ENCODE results near the gene AUTS2. TPM values are rescaled to one million over a fixed set of nuclear protein-coding genes. Genes with fewer than 3 reads are reported as not detected.

Gene AUTS2
- total and polyA plus RNA-seq, 2 of the 8 experiments (the other 6 are each of a cell fraction or from before 2014, with no cell fraction given), result 25.9 to 101 TPM

DNA sequence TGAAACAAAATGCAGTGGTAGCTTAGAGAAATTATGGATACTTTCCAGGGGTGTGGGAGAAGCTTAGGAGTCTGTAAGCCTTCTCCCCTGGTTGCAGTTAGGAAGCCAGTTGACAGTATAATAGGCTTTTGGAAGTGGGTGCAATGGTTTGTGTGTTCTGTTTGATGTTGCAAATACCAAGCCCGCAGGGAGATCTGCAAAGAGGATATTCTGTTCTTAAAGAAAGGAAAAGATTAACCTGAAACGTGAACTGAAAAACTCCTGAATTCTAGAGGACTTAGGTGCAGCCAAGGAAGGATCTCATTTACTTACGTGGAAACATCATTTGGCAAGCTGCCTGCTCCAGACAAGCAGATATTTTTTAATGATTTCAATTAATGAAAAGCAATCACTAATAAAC, 496.6 kb downstream of the AUTS2 start:
- no peak overlapping the region for H2BK12ac ChIP-seq (ENCODE audit: low read depth, low read length)
- H2BK5ac ChIP-seq (ENCODE audit: low read depth, low read length), result no peak overlapping the region
- no peak overlapping the region; a peak in 1 of 4 replicates for H3K4me2 ChIP-seq (ENCODE audit: insufficient read depth in 1 of 2, low read depth in 2 of 2, low read length in 2 of 2)
- no peak for FAIRE-seq
- ChIA-PET POLR2A (ENCODE audit: partially characterized antibody) (no interaction called here), CTCF (ENCODE audit: partially characterized antibody) (no interaction called here)
- no peak overlapping the region; the same call in 1 of the 2 replicates for H4K8ac ChIP-seq (ENCODE audit: extremely low read depth, insufficient read depth, low read length)
- H3K4ac ChIP-seq (replicated peaks; ENCODE audit: insufficient read length, low read depth, low read length), result no peak overlapping the region
- H3K56ac ChIP-seq (replicated peaks; ENCODE audit: insufficient read length, low read depth, low read length), result no peak overlapping the region
- H3K27ac ChIP-seq (ENCODE audit: low read depth, low read length), result no peak overlapping the region
- H3K79me1 ChIP-seq (ENCODE audit: low read depth, low read length), result no peaks in the 10 kb centered on the region
- no peak overlapping the region for H4K5ac ChIP-seq (ENCODE audit: insufficient read length, low read depth, low read length)
- DNase-seq (ENCODE audit: low read depth in 1 of 2, low spot score in 2 of 2), result no peak
- no peaks in the 10 kb centered on the region for H3K36me3 ChIP-seq (ENCODE audit: control insufficient read depth in 2 of 4, insufficient read depth in 4 of 4, low read length in 3 of 4)
- no peak overlapping the region for H2BK15ac ChIP-seq (ENCODE audit: low read length)
- H3K23ac ChIP-seq (ENCODE audit: insufficient read length), result no peak overlapping the region
- H3K27me3 ChIP-seq (replicated peaks in 1 of 4; ENCODE audit: control insufficient read depth in 3 of 4, extremely low read depth in 1 of 4, insufficient read depth in 3 of 4, low read length in 3 of 4), result no peaks in the 10 kb centered on the region
- no peak overlapping the region for H3K9ac ChIP-seq (replicated peaks in 1 of 4; ENCODE audit: extremely low read depth in 1 of 4, low read depth in 3 of 4, low read length in 3 of 4)
- H3K18ac ChIP-seq (ENCODE audit: extremely low read depth, low read length), result no peak overlapping the region
- H3K14ac ChIP-seq (ENCODE audit: insufficient read length), result no peak overlapping the region
- no peaks in the 10 kb centered on the region for H3K9me3 ChIP-seq (ENCODE audit: insufficient read depth in 2 of 2, low read depth in 1 of 2, low read length in 1 of 2)
- no peaks in the 10 kb centered on the region for H3K79me2 ChIP-seq (ENCODE audit: control insufficient read depth in 1 of 2, insufficient read depth in 2 of 2, low read length in 2 of 2)
- H4K91ac ChIP-seq (replicated peaks; ENCODE audit: insufficient read length, low read length), result no peak overlapping the region
- H2AFZ ChIP-seq (ENCODE audit: low read length), result no peak overlapping the region
- H3K4me3 ChIP-seq (ENCODE audit: extremely low read depth in 1 of 4, insufficient read depth in 2 of 4, low read depth in 3 of 4, low read length in 4 of 4), result no peak overlapping the region
- 60% methylated on average over 3 of the region's 3 CpGs; no CpG with 5 or more reads in 1 of the 2 experiments for WGBS, 2 experiments (ENCODE audit: extremely low coverage in 1 of 2, insufficient coverage in 1 of 2, insufficient read length in 1 of 2, insufficient replicate concordance in 2 of 2, low coverage in 1 of 2, low lambda C conversion rate in 2 of 2, missing lambda C conversion rate in 1 of 2)
- H4K20me1 ChIP-seq (replicated peaks in 1 of 2; ENCODE audit: control insufficient read depth in 1 of 2, insufficient read depth in 2 of 2, low read length in 2 of 2), result no peaks in the 10 kb centered on the region
- H3K23me2 ChIP-seq (ENCODE audit: low read depth, low read length), result no peaks in the 10 kb centered on the region
- no peak overlapping the region for H2BK120ac ChIP-seq (replicated peaks; ENCODE audit: low read depth, low read length)
- H2AK5ac ChIP-seq (ENCODE audit: low read depth, low read length), result no peak overlapping the region
- TF ChIP-seq TAF7 (optimal IDR thresholded peaks at IDR 0.05; ENCODE audit: borderline replicate concordance, low read depth, low read length) (no peak), KDM4A (IDR thresholded peaks at IDR 0.05; ENCODE audit: low read depth, low read length, severe bottlenecking) (no peak), POLR2A (IDR thresholded peaks at IDR 0.05; ENCODE audit: control extremely low read depth in 1 of 2, low read depth in 2 of 2, low read length in 2 of 2) (no peak), EZH2 (IDR thresholded peaks at IDR 0.05; ENCODE audit: low read depth, low read length, severe bottlenecking) (no peak), RBBP5 (IDR thresholded peaks at IDR 0.05; ENCODE audit: borderline replicate concordance, low read depth, low read length) (no peak), BCL11A (IDR thresholded peaks at IDR 0.05; ENCODE audit: low read depth in 2 of 2, low read length in 2 of 2) (no peak), POLR2AphosphoS5 (IDR thresholded peaks at IDR 0.05; ENCODE audit: low read depth, low read length) (no peak), EP300 (IDR thresholded peaks at IDR 0.05; ENCODE audit: borderline replicate concordance in 1 of 2, low read depth in 2 of 2, low read length in 2 of 2) (no peak), RXRA (IDR thresholded peaks at IDR 0.05; ENCODE audit: insufficient read depth, low read depth, low read length) (no peak), SUZ12 (IDR thresholded peaks at IDR 0.05; ENCODE audit: low read length) (no peak), PHF8 (conservative IDR thresholded peaks at IDR 0.05; ENCODE audit: low read depth, low read length) (no peak), JUND (IDR thresholded peaks at IDR 0.05; ENCODE audit: low read length) (no peak)
- H3K4me1 ChIP-seq (replicated peaks in 1 of 4; ENCODE audit: control insufficient read depth in 3 of 4, insufficient read depth in 4 of 4, low read length in 3 of 4), result peaks cover 0 to 6% (median 3%) of the 10 kb centered on the region in 4 experiments; a peak in 3 of 7 replicates
- no peak overlapping the region for H2BK20ac ChIP-seq (ENCODE audit: low read length)
